Endometrial microvascular endothelial cells (primary cell): ENCODE measurements around the gene LRP1B. TPM values are rescaled to one million over a fixed set of nuclear protein-coding genes. Genes with fewer than 3 reads are reported as not detected.

Experiments
- in situ Hi-C: cut with HindIII; loops from 2 replicates; pipeline ENCODE4 v1.10.0; 2017; ENCODE audit warnings: low sequenced_read_pairs, low pct_unique_long_range_greater_than_20kb; ENCODE audit errors: inconsistent ontology term
- total RNA-seq: library from RNA; depleted of rRNA; stranded (reverse); fragments of >200 nt; gene quantifications from one replicate; pipeline ENCODE4 v1.2.3, GENCODE V29; 2015; ENCODE audit errors: inconsistent ontology term

LRP1B gene
- total RNA-seq, 1 donor from 2014 or later = not detected

DNA sequence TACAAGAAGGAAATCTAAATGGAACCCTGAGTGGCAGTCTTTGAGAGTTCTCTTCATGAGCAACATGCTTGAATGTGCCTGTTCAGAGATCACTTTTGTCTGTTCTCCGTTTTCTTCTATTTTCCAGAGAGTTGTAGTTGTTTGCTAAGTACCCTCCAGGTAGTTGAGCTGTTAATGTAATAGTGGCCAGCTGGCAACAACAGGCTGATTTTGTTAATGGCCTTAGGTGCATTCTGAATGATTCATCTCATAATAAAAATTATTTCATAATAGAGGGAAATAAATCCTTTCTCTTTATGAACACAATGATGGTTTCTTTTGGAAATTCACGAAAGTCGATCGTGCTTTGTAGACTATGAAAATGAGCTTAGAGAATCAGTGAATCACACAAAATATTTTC lies 136.8 kb downstream of the LRP1B start:
- in situ Hi-C loops = no loop called here

GRCh38 chr2:141992695-141993094 lies 138.1 kb downstream of the LRP1B start:
- in situ Hi-C loops = no loop called here

GRCh38 chr2:141968433-141968832 lies 162.4 kb downstream of the LRP1B start:
- in situ Hi-C loops = no loop called here

DNA sequence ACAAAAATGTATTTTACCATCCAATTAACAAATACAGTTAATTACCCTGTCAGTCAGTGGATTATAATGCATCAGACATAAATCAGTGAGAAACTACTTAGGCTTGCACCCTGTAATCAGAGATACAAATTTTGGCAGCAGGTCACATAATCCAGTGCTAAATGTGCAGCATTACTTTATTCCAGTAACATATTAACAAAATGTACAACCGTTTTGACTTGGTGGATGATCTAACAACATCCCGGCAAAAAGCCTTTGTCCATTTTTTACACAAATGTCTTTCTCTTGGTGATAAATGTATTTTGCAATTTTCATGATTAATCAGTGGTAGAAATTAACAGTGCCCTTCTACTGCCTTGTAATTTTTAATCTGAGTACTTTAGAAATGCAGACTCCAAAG lies 162.8 kb downstream of the LRP1B start:
- in situ Hi-C loops = no loop called here

DNA sequence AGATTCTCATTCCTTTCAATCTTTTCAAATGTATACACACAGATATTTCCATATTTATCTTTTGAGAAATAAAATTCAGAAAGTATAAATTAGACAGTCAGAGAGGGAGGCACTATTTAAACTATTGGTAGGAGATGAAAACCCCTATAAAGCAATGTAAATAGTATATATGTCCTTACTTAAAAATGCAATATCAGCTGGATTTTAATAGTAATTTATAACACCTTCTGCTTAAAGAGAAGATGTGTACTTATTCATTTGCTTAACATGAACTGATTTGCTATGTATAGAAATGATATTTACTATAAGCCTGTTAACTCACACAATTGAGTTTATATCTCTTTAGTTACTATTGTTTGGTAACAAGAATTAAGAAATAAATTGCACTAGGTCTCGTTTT lies 163.3 kb downstream of the LRP1B start:
- in situ Hi-C loops = no loop called here

- in situ Hi-C loops = no loop called here
Observed at GRCh38 chr2:141959941-141960340, 170.9 kb downstream of the LRP1B start.

DNA sequence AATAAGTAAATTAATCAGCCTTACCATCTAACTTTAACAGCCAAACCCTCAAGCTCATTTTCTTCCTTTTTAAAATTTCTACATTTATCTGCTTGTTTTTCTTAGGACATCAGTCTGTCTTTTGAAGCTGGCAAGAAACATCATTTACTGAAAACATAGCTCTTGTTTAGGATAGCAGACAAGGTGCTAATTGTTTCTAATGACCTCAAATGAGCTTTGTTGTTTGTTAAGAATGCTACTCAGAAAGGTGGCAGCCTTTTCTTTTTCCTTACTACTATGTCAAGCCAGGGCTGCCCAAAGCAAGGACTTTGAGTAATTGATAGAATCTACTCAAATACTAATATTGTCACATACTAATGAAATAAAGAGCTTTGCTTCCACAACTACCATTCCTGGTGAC lies 171.8 kb downstream of the LRP1B start:
- in situ Hi-C loops = no loop called here

- in situ Hi-C loops = no loop called here
Observed at GRCh38 chr2:141957827-141958450, 172.9 kb downstream of the LRP1B start.

- in situ Hi-C loops = no loop called here
Observed at GRCh38 chr2:141957321-141957720, 173.5 kb downstream of the LRP1B start.

- in situ Hi-C loops = no loop called here
Observed at GRCh38 chr2:141947396-141948114, 183.3 kb downstream of the LRP1B start.

- in situ Hi-C loops = no loop called here
Observed at GRCh38 chr2:141946016-141946415, 184.8 kb downstream of the LRP1B start.

- in situ Hi-C loops = no loop called here
Observed at GRCh38 chr2:141943918-141944317, 186.9 kb downstream of the LRP1B start.

DNA sequence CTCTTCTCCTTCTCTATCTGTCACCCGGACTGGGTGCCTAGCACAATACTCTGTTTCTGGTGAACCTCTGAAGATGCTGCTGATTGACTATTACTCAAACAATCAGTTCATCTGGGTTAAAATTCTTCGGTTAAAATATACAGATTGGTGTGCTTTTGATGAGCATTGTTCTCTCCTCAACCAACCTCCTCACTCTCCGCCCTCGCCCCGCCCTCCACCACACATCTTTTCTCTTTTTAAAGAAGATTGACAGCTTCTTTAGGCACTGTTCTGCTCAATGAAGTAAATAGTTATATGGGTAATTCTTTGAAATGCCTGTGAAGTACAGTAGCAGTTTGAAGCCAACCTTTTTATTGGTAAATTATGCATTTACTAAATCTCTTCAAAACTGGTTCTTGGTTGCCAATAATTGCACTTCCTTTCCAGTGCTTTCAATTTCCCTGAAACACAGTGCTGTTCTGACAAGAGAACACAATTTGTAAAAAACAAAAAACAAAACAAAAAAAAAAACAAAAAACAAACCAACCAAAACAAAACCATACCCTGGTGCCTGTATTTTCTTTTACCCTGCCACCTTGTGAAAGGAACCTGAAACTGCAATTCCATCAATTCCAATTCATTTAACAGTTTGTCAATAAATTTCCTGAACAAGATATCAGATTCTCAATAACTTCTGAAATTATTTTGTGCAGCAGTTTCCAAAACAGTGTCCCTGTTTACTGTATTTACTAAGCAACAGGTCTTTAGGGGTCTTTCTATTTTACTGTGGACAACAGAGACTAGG lies 188.6 kb downstream of the LRP1B start:
- in situ Hi-C loops = no loop called here

DNA sequence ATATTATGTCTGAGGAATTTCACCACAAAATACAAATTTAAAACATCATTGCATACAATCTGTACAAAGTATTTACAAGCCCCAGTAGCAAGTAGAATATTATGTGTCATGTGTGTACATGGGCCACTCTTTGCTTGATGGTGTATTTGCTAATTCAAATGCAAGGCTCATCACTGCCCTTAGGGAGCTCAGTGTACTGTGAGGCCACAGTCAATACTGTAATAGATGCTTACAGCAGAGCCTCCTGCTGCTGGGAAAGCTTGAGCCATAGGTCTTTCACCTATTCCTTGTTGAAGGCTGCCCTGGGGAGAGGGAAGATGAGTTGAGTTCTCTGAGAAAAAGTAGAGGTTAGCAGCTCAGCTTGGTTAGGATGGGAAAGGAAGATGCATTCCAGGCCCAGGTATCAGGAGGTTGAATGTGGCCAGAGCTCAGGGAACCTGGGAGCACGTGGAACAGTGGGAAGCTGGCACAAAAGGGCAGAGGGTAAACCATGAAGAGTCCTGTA lies 189.6 kb downstream of the LRP1B start:
- in situ Hi-C loops = no loop called here

GRCh38 chr2:141940709-141941108 lies 190.1 kb downstream of the LRP1B start:
- in situ Hi-C loops = no loop called here

DNA sequence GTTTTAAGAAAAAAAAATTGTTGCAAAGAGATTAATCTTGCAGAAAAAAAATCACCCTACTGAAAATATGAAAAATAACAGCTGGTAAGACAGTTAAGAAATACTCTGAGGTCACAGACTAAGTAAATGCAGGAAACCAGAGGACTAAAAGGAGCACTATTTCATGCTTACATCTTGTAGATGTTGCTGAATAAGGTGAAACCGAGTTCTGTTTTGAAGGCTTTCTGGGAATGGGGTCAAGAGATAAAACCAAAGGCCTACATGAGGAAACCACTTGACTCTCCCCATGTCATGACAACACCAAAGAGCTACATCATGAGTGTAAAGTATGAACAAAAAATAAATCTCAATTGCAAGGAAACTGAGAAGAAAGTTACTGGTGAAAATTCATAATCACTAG lies 197.6 kb downstream of the LRP1B start:
- in situ Hi-C loops = no loop called here

- in situ Hi-C loops = no loop called here
Observed at GRCh38 chr2:141932261-141932660, 198.6 kb downstream of the LRP1B start.

DNA sequence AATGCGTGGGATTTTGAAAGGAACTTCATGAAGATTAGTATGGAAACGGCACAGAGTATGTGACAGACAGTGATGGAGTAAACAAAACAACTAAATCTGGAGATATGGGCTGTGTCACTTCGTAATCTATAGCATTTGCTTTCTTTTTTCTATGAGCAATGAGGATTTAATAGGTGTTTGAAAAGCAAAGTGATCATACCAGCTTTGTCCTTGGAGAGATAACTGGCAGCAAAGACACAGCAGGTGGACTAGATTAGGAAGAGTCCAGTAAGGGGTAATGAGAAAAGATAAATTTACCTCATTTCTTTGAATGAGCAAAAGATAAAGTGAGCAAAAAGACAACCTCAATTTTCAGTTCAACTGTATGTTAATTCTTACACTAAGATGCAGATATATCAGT lies 199.0 kb downstream of the LRP1B start:
- in situ Hi-C loops = no loop called here

DNA sequence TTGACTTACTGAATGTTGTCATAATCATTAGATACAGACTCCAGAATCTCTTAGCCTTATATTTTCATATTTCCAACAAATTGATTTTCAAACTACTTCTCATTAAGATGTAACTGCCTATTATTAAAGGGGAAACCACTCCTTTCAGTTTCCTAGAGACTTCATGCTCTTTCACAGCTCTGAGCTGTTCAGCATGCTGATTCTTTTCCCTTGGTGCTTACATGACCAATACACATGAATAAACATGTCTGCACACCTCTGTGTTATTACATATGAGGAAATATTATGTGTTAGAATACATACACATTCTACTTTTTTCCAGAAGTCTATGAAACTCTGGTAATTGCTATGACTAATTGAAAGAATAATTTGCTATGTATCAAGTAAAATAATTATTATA lies 200.0 kb downstream of the LRP1B start:
- in situ Hi-C loops = no loop called here
